Measurements from ENCODE around the gene CATSPERB.
"Not testable (repeated sequence)": the region's sequence is repeated elsewhere in the genome, so short reads cannot be mapped to it uniquely, and the experiment has no call there.

The CATSPERB gene

GRCh38 chr14:91609161-91609560 is 122.7 kb downstream of the CATSPERB start:
- H3K4me3 ChIP-seq (ENCODE audit: low read depth, low read length), result no peak overlapping the region
- no peak for TF ChIP-seq CTCF (IDR thresholded peaks at IDR 0.05; ENCODE audit: borderline replicate concordance, insufficient read depth, low read depth, low read length)

GRCh38 chr14:91607322-91608047 is 124.4 kb downstream of the CATSPERB start:
- TF ChIP-seq CTCF (IDR thresholded peaks at IDR 0.05; ENCODE audit: borderline replicate concordance, insufficient read depth, low read depth, low read length), result no peak
- no peak overlapping the region for H3K4me3 ChIP-seq (ENCODE audit: low read depth, low read length)

GRCh38 chr14:91606851-91607250 is 125.0 kb downstream of the CATSPERB start:
- TF ChIP-seq CTCF (IDR thresholded peaks at IDR 0.05; ENCODE audit: borderline replicate concordance, insufficient read depth, low read depth, low read length), result no peak

GRCh38 chr14:91604611-91605010 is 127.3 kb downstream of the CATSPERB start:
- not testable (repeated sequence) for H3K4me3 ChIP-seq (ENCODE audit: low read depth, low read length)

More at GRCh38 chr14:91606851-91607250, 125.0 kb downstream of the CATSPERB start:
- H3K4me3 ChIP-seq (ENCODE audit: low read depth, low read length), result no peak overlapping the region

GRCh38 chr14:91599994-91600393 is 131.9 kb downstream of the CATSPERB start:
- TF ChIP-seq CTCF (IDR thresholded peaks at IDR 0.05; ENCODE audit: borderline replicate concordance, insufficient read depth, low read depth, low read length), result no peak
- no peak overlapping the region for H3K4me3 ChIP-seq (ENCODE audit: low read depth, low read length)

- no peak overlapping the region for H3K4me3 ChIP-seq (ENCODE audit: low read depth, low read length)
- TF ChIP-seq CTCF (IDR thresholded peaks at IDR 0.05; ENCODE audit: borderline replicate concordance, insufficient read depth, low read depth, low read length), result no peak
Measured at GRCh38 chr14:91595736-91596135, 136.2 kb downstream of the CATSPERB start.

GRCh38 chr14:91593957-91594356 is 137.9 kb downstream of the CATSPERB start:
- not testable (repeated sequence) for H3K4me3 ChIP-seq (ENCODE audit: low read depth, low read length)

- no peak overlapping the region for H3K4me3 ChIP-seq (ENCODE audit: low read depth, low read length)
- no peak for TF ChIP-seq CTCF (IDR thresholded peaks at IDR 0.05; ENCODE audit: borderline replicate concordance, insufficient read depth, low read depth, low read length)
Measured at GRCh38 chr14:91586410-91586809, 145.5 kb downstream of the CATSPERB start.
